ENCODE results near the gene KLHL30.

DNA sequence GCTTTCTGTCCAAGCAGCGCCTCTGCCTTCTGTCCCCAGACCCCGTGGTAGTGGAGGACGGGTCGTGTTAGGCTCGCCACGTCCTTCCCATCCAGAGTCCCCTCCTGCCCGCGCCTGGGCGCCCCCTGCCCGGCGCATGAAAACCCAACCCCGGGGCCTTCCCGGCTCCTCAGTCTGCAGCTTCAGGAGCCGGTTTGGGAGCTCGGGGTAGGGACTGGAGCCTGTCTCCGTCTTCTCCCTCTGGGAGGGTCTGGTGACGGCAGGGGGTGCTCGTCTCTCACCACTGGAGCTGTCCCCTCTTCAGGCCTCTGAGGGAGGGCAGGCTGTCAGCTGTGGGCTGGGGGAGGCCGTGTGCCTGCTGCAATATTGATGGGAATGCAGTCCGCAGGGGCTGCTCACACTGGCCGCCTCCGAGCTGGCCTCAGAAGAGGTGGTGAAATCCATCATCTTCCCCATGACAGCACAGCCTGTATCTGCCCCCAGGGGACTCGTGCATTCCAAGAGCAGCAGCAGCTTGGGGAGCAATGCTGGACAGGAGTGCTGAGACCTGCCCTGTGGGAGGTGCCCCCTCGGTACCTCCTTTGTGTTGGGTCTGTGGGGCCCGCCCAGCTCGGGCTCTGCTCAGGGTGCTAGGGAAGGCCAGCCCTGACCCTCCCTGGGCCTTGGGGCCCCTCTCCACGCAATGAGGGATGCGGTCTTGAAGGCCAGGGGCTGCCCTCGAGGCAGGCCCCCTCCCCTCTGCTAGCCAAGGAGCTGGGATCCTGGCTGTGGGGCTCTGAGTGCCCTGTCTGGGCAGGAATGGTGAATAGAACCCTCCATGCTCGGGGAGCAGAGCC, 17.8 kb upstream of the KLHL30 start:
- TF ChIP-seq GATA2 (IDR thresholded peaks at IDR 0.05; ENCODE audit: low read depth, low read length) (no peak), GATA3 (IDR thresholded peaks at IDR 0.05; ENCODE audit: low read depth, low read length) (no peak)

Data from SH-SY5Y (cell line).